Measurements from ENCODE around the gene FOXF2.

- TF ChIP-seq CTCF (IDR thresholded peaks at IDR 0.05) (no peak), POLR2A (IDR thresholded peaks at IDR 0.05) (no peak), EP300 (IDR thresholded peaks at IDR 0.05) (no peak)
Measured at GRCh38 chr6:1402868-1403267, 13.5 kb downstream of the FOXF2 start.

Data from ovary (tissue), 3 donors.